HG02938 (cell line): ENCODE data around the gene CBFA2T2.

ENCODE experiments used
- ATAC-seq: cut with Tn5 transposase; IDR thresholded peaks from one replicate; pipeline ENCODE4 v1.9.1; 2021; ENCODE audit warnings: mild to moderate bottlenecking, moderate library complexity; ENCODE audit not compliant: unreplicated experiment

CBFA2T2 gene

DNA sequence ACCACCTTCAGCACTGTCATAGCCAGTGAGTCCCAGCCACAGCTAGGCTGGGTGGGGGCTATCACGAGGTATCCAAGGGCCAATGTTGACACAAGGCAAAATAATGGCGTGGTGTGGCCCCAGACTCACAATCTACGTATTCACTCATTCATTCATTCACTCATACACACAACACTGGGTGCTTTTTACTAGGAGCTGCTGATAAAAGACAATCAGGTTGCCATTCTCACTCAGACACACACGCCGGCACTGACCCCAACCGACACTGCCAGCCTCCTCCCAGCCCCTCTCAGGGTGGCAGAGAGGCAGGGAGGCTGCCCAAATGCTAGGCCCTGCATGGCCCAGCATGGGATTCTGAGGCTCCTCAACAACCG, 170.8 kb downstream of the CBFA2T2 start:
- no peak for ATAC-seq

DNA sequence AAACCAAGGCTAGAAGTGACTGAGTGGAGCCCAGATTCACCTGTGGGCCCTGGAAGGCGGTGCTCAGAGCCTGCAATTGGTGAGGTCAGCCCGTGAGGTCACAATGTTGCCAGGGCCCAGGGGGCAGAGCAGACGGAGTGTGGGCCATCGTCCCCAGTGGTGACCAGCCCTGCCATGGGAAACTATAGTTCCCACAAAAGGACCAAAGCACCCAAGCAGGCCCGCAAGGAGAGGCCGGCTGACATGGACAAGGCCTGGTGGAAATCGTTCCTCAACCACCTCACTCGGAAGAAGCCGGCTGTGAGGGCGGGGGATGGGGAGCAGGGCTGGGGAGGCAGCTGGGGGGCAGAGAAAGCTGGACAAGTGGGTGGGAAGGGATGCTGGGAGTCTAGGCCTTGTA, 172.3 kb downstream of the CBFA2T2 start, which contains the start of gene C20orf144:
Gene C20orf144, plus strand, starts transcription at position 156 of the 400 bp plus-strand sequence. Its CDS starts 19 bp downstream, at position 175.
- no peak for ATAC-seq

DNA sequence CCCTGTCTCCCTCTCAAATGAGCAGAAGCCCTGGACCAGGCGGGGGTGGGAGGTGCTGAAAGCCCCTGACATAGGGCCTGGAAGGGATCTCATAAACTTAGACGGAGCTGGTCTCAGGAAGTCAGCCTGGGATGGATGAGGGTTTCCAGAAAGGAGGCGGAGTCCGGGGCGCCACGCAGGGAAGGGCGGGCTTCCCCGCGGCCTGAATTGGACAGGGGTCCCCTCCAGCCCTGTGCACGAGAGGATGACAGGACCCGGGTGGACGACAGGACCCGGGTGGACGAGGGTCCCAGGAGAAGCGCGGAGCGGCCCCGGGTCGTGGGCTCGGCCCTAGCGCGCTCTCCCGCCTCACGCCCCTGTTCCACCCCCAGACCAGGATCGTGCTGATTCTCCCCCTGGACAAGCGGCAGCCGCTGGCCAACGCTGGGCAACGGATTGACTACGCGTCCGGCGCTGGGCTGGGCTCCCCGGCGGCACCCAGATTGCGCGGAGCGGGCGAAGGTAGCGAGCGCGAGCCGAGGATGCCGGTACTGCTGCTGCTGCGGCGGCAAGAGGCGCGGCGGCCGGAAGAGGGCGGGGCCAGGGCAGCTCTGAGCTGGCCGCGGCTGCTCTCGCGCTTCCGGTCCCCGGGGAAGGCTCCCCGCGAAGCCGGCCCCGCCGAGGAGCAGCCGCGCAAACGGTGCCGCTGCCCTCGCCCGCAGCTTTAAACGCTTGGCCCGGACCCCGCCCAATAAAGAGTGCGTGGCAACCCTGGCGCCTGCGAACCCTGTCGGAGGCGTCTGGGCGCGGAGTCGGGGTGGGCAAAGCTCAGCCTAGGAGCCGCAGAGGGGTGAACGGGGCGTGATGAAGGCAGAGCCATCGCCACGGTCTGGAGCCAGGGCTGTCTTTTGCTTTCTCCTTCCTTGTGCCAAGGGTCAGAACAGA, 173.5 kb downstream of the CBFA2T2 start:
- no peak for ATAC-seq

DNA sequence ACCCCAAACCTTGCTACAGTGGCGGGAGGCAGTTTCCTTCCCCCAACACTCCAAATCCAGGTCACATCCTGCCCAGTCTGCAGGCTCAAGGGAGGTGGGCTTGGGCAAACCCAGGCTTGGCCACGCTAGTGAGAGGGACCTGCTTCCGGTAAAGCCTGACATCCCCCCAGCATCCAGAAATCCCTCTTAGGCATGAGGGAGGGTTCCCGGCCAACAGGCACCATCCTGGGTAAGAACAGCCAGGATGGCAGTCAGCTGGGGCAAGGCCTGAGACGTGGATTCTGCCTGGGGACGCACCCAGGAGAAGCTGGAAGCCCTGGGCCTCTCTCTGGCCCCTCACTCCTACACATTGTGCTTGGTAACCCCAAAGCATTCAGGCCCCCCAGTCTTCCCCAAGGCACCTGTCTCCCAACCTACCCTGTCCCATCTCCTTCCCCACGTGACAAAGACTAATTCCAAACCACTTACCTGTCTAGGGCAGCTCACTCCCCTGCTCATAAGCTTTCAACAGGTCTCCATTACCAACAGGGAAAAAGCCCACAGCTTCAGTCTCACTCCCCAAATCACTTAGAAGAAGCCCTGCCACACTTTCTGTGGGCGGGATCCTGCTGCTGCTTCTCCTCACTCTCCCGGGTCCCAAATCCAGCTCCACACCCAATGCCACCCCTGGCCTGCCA, 174.3 kb downstream of the CBFA2T2 start:
- ATAC-seq, result no peak

DNA sequence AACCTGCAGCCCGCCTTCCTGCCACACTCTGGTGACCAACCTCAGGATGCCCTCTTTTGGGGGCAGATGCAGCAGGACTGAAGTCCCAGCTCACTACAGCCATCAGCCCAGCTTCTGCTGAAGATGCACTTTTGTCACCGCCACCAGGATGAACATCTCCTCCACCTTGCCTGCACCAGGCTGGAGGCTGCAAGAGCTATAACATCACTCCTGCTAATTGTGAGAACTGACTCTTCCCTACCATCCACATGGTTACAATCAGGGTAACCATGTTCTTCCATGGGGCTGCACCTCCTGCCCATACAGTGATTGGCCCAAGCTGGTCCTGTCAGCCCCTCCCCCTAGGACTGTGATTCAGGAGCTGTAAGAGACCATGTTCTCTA, 174.9 kb downstream of the CBFA2T2 start:
- no peak for ATAC-seq

DNA sequence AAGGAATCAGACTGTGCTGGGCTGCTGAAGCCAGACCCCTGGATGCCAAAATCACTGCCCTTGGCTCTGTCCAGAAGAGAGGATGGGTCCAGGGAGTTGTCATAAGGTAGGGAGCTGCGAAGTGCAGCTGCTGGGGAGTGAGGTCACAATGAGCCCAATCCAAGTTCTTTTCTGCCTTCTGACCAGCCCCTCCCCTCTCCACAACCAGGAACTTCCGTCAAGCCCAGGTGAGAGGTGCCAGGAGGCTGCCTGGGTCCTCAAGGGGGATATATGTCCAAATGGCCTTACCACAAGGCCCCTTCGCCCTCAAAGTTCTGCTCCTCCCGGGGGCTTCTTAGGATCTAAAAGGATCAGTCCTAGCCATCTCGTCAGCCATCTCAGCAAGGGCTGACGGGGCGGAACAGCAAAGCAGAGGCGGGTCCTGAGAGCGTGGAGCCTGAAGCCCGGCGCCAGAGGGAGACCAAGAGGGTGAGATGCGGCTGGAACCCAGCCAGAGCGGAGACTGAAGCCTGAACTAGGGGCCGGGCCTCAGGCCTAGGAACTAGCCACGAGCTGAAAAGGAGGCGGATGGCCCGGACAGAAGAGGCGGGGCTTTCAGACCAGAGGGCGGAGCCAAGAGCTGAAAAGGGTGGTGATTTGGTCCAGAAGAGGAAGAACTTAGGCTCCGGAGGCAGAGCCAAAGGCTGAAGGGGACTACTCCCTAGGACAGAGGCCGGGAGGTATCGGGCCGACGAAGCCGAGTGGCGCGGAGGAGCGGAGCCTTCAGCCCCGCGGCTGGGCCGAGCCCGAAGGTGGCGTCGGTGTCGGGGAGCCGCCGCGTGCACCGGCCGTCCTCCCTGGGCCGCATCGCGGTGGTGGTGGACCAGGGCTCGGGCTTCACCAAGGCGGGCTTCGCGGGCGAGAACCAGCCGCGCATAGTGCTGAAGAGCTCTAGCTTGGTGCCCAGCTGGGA, 176.7 kb downstream of the CBFA2T2 start, which contains the start of gene ACTL10:
Gene ACTL10, plus strand, starts transcription at position 651 of the 952 bp plus-strand sequence. CDS start 555 bp downstream, outside the sequence.
- peak; percentile 73 for ATAC-seq

- no peak for ATAC-seq
These were observed 177.4 kb downstream of the CBFA2T2 start for GRCh38 chr20:33667245-33667675.

GRCh38 chr20:33667676-33668465, 178.0 kb downstream of the CBFA2T2 start:
- ATAC-seq, result peak; percentile 35

DNA sequence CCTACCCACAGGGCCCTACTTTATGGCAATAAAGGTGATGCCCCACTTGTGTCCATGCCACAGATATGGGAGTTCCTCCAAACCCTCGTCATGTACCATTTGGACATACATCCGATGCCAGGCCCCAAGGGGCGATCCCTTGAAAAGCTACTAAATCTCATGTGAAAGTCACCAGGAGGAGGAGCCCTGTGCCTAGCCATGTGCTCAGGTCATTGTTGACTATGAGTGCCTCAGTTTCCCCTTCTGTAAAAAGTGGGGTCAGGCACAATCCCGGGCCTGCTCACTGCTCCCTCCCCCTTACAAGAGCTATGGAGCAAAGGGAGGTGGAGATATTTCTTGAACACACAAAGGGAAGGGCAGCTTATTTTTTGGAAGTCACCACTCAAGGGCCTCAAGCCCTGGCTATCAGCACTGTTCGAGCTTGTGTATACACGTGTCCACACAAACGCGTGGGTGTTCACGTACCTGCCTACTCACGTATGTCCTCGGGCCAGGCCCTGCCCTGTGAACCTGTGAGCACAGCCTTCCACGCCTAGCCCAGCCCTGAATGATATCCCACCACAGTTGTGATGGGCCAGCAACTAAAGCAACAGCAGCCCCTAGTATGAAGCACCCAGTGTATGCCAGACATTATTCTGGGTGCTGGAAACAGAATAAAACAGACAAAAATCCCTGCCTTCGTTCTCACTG, 178.7 kb downstream of the CBFA2T2 start:
- no peak for ATAC-seq

- no peak for ATAC-seq
These were observed 179.3 kb downstream of the CBFA2T2 start for GRCh38 chr20:33669224-33669623.

DNA sequence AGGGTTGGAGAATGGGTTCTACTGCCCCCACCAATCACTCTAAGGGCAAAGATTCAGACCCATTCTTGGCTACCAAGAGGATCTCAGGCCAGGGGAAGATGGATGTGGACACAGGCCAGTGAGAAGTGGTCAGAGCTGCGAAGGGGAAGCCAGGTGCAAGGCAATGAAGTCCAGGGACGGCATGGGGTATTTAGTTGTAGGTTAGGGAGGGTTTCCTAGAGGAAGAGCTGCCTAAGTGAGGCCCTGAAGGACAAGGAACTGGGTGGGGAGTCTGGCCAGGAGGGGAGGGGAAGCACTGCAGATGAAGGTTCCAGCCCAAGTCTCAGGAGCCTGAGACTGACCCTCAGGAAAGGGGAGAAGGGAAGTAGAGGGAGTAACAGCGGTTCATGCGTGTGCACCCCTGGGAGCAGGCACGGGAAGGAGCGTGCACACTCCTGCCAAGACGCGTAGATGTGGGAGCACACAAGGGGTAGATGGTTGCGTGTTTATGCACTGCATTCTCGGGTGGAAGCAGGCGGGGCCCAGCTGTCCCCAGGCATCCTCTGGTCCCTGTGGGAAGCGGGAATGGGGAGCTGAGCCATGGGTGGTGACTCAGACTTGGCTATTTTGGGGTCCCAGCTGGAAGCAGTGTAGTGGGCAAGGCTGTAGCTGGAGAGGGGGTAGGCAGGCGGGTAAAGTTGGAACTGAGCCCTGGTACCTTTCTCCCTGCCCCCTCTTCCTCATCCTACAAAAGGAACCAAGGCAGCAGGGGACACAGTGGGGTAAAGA, 180.2 kb downstream of the CBFA2T2 start:
- no peak for ATAC-seq

GRCh38 chr20:33670715-33671499, 181.0 kb downstream of the CBFA2T2 start:
- ATAC-seq, result no peak

DNA sequence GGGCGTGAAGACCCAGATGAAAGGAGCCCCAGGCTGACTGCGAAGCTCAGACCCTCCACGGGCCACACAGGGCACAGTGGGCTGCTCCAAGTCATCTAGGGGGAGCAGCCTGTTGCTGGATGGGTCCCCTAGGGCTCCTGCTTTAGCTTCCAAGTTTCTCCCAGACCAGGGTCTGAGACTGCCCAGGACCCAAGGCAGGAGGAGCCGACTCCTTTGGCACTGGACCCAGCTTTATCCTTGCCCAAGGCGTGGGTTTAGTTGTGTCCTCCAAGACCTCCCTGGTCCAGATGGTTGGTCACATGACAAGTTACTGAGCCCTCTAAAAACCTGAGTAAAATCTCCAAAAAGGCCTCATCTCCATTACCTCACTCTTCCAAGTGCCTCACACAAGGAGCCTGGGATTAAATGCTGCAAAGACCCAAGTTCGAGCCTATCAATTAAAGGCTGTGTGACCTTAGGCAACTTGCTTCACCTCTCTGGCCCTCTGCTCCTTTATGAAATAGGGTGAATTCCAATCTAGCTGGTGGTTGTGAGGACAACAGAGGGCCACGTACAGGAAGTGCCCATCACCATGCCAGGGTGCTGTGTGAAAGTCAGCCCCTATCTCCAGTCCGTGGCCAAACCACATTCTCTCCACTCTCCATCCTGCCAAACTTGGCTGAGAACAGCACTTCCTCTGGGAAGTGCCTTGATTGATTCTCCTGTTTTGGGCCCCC, 181.8 kb downstream of the CBFA2T2 start:
- no peak for ATAC-seq

DNA sequence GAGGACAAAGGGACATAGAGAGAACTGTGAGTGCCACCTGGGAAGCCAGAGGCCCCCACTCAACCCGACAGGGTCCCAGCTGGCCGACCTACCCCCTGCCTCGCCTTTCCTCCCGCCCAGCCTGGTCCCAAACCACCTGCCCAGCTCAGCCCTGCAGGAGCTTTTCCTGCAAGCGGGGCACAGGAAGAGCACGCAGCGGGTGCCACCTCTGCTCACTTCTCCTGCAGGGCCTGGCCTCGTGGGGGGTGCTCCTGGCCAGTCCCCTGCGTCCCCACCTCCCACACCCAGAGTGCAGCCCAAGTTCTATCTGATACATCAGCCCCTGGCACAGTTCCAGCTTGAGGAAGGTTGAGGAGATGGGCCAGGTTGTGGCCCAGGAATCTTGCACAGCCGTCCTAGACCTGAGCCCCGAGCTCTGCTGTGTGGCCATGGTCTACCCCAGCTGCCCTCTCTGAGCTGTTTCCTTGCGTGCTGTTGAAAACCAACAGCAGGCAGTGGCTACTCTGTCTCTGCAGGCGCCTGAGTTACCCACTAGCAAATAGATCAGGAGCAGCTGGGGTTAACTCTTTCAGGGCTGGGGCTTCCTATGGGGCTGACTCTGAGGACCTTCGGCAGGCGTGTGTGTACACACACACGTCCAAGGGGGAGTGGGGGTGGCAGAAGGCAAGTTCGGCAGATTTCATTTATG, 182.7 kb downstream of the CBFA2T2 start:
- ATAC-seq, result no peak

- ATAC-seq, result no peak
These were observed 183.2 kb downstream of the CBFA2T2 start for GRCh38 chr20:33673114-33673409.

- no peak for ATAC-seq
These were observed 183.8 kb downstream of the CBFA2T2 start for GRCh38 chr20:33673410-33674293.
